HEK293 (cell line): ENCODE data around the gene SLC18A3.

ENCODE experiments used
- CTCF ChIA-PET: fragments of 350-600 bp; formaldehyde crosslinking; extraction: SDS; loops from one replicate; lab custom pipeline; 2021; ENCODE audit warnings: antibody characterized with exemption; lab: Yijun Ruan, JAX
- POLR2A ChIA-PET: fragments of 300-600 bp; formaldehyde crosslinking; extraction: SDS; loops from one replicate; lab custom pipeline; 2020; ENCODE audit warnings: antibody characterized with exemption, inconsistent platforms; lab: Yijun Ruan, JAX
- H3K27ac ChIP-seq: fragments of 200-500 bp; sonication (Bioruptor generic); 2 replicates; pipeline ENCODE4 v1.5.1; 2014; ENCODE audit warnings: low read depth, low read length, control low read depth, inconsistent platforms; ENCODE audit errors: extremely low read depth
- H3K36me3 ChIP-seq, 2 experiments: fragments of 200-500 bp in 1 of 2; sonication (Bioruptor generic) in 1 of 2; 1 replicate in 1 of 2; 2 replicates in 1 of 2; pipeline ENCODE4 v1.5.1; 2014 to 2017; ENCODE audit warnings: inconsistent platforms in 2 of 2, low read length in 2 of 2; ENCODE audit not compliant: control insufficient read depth in 2 of 2, insufficient read depth in 1 of 2
- H3K4me1 ChIP-seq: fragments of 200-500 bp; sonication (Bioruptor generic); 2 replicates; pipeline ENCODE4 v1.5.1; 2014; ENCODE audit warnings: mild to moderate bottlenecking, low read length, inconsistent platforms; ENCODE audit not compliant: control insufficient read depth, insufficient read depth
- H3K4me3 ChIP-seq: 2 replicates; pipeline ENCODE4 v1.5.1; 2011; ENCODE audit warnings: low read depth, mild to moderate bottlenecking, control low read depth, low read length, moderate library complexity
- H3K9me3 ChIP-seq: fragments of 200-500 bp; sonication (Bioruptor generic); 2 replicates; pipeline ENCODE4 v1.5.1; 2014; ENCODE audit warnings: low read depth, low read length, inconsistent platforms; ENCODE audit not compliant: control insufficient read depth, insufficient read depth
- EGR2 ChIP-seq: fragments of 450-650 bp; formaldehyde crosslinking; IDR thresholded peaks from 2 replicates; pipeline ENCODE4 v1.5.1; 2016; ENCODE audit warnings: low read depth, missing biosample characterization, missing genetic modification characterization
- SCRT1 ChIP-seq: fragments of 450-650 bp; formaldehyde crosslinking; IDR thresholded peaks from 2 replicates; pipeline ENCODE4 v1.5.1; 2016; ENCODE audit warnings: missing biosample characterization, missing genetic modification characterization, borderline replicate concordance
- TRIM28 ChIP-seq: IDR thresholded peaks from 2 replicates; pipeline ENCODE4 v1.6.1; 2011; ENCODE audit warnings: low read length, control low read depth, borderline replicate concordance
- YY2 ChIP-seq: fragments of 450-650 bp; formaldehyde crosslinking; IDR thresholded peaks from 2 replicates; pipeline ENCODE4 v1.5.1; 2016; ENCODE audit warnings: missing biosample characterization, missing genetic modification characterization
- ZBTB11 ChIP-seq: fragments of 450-650 bp; formaldehyde crosslinking; conservative IDR thresholded peaks from 2 replicates; pipeline ENCODE4 v1.5.1; 2016; ENCODE audit warnings: low read depth, missing biosample characterization, missing genetic modification characterization
- ZBTB49 ChIP-seq: fragments of 450-650 bp; formaldehyde crosslinking; IDR thresholded peaks from 2 replicates; pipeline ENCODE4 v1.5.1; 2016; ENCODE audit warnings: missing biosample characterization, missing genetic modification characterization, low read depth
- ZBTB8A ChIP-seq: fragments of 450-650 bp; formaldehyde crosslinking; IDR thresholded peaks from 2 replicates; pipeline ENCODE4 v1.5.1; 2016; ENCODE audit warnings: missing biosample characterization, missing genetic modification characterization
- ZFP41 ChIP-seq: fragments of 450-650 bp; formaldehyde crosslinking; IDR thresholded peaks from 2 replicates; pipeline ENCODE4 v1.5.1; 2016; ENCODE audit warnings: missing biosample characterization, missing genetic modification characterization, borderline replicate concordance
- ZIC2 ChIP-seq: fragments of 450-650 bp; formaldehyde crosslinking; IDR thresholded peaks from 2 replicates; pipeline ENCODE4 v1.5.1; 2016; ENCODE audit warnings: missing biosample characterization, missing genetic modification characterization
- ZNF133 ChIP-seq: fragments of 450-650 bp; formaldehyde crosslinking; IDR thresholded peaks from 2 replicates; pipeline ENCODE4 v1.5.1; 2016; ENCODE audit warnings: missing biosample characterization, missing genetic modification characterization
- ZNF140 ChIP-seq: fragments of 450-650 bp; formaldehyde crosslinking; IDR thresholded peaks from 2 replicates; pipeline ENCODE4 v1.5.1; 2016; ENCODE audit warnings: missing biosample characterization, missing genetic modification characterization
- ZNF184 ChIP-seq: fragments of 450-650 bp; IDR thresholded peaks from 2 replicates; pipeline ENCODE4 v1.5.1; 2018; ENCODE audit warnings: missing biosample characterization, mild to moderate bottlenecking, missing genetic modification characterization
- ZNF221 ChIP-seq: fragments of 450-650 bp; formaldehyde crosslinking; IDR thresholded peaks from 2 replicates; pipeline ENCODE4 v1.5.1; 2017; ENCODE audit warnings: missing biosample characterization, missing genetic modification characterization, borderline replicate concordance
- ZNF24 ChIP-seq: fragments of 450-650 bp; formaldehyde crosslinking; IDR thresholded peaks from 2 replicates; pipeline ENCODE4 v1.5.1; 2016; ENCODE audit warnings: missing biosample characterization, missing genetic modification characterization
- ZNF26 ChIP-seq: fragments of 450-650 bp; formaldehyde crosslinking; IDR thresholded peaks from 2 replicates; pipeline ENCODE4 v1.5.1; 2016; ENCODE audit warnings: missing biosample characterization, missing genetic modification characterization
- ZNF266 ChIP-seq: fragments of 450-650 bp; formaldehyde crosslinking; IDR thresholded peaks from 2 replicates; pipeline ENCODE4 v1.5.1; 2016; ENCODE audit warnings: missing biosample characterization, missing genetic modification characterization, low read depth
- ZNF530 ChIP-seq: fragments of 450-650 bp; formaldehyde crosslinking; IDR thresholded peaks from 2 replicates; pipeline ENCODE4 v1.5.1; 2016; ENCODE audit warnings: low read depth, missing biosample characterization, missing genetic modification characterization
- ZNF558 ChIP-seq: fragments of 450-650 bp; formaldehyde crosslinking; IDR thresholded peaks from 2 replicates; pipeline ENCODE4 v1.5.1; 2016; ENCODE audit warnings: missing biosample characterization, missing genetic modification characterization
- ZNF571 ChIP-seq: fragments of 450-650 bp; formaldehyde crosslinking; IDR thresholded peaks from 2 replicates; pipeline ENCODE4 v1.5.0; 2017; ENCODE audit warnings: missing biosample characterization, missing genetic modification characterization
- ZNF610 ChIP-seq: fragments of 450-650 bp; formaldehyde crosslinking; IDR thresholded peaks from 2 replicates; pipeline ENCODE4 v1.5.1; 2016; ENCODE audit warnings: missing biosample characterization, missing genetic modification characterization, borderline replicate concordance
- ZNF621 ChIP-seq: fragments of 450-650 bp; formaldehyde crosslinking; IDR thresholded peaks from 2 replicates; pipeline ENCODE4 v1.5.1; 2017; ENCODE audit warnings: missing biosample characterization, missing genetic modification characterization
- ZNF624 ChIP-seq: fragments of 450-650 bp; formaldehyde crosslinking; IDR thresholded peaks from 2 replicates; pipeline ENCODE4 v1.5.1; 2017; ENCODE audit warnings: missing biosample characterization, missing genetic modification characterization
- ZNF76 ChIP-seq: fragments of 450-650 bp; formaldehyde crosslinking; IDR thresholded peaks from 2 replicates; pipeline ENCODE4; 2016; ENCODE audit warnings: low read depth, missing biosample characterization, missing genetic modification characterization, borderline replicate concordance
- ZNF777 ChIP-seq: fragments of 450-650 bp; formaldehyde crosslinking; IDR thresholded peaks from 2 replicates; pipeline ENCODE4 v1.5.1; 2017; ENCODE audit warnings: missing biosample characterization, missing genetic modification characterization, borderline replicate concordance
- ZNF791 ChIP-seq: fragments of 450-650 bp; formaldehyde crosslinking; IDR thresholded peaks from 2 replicates; pipeline ENCODE4 v1.5.1; 2016; ENCODE audit warnings: missing biosample characterization, missing genetic modification characterization
- ZSCAN18 ChIP-seq: fragments of 450-650 bp; formaldehyde crosslinking; IDR thresholded peaks from 2 replicates; pipeline ENCODE4 v1.5.1; 2016; ENCODE audit warnings: missing biosample characterization, missing genetic modification characterization
- ZSCAN4 ChIP-seq: fragments of 450-650 bp; formaldehyde crosslinking; IDR thresholded peaks from 2 replicates; pipeline ENCODE4 v1.5.1; 2017; ENCODE audit warnings: missing biosample characterization, missing genetic modification characterization

SLC18A3 gene

GRCh38 chr10:49572594-49573114 is 37.5 kb upstream of the SLC18A3 start:
- Histone ChIP-seq H3K9me3 (no peaks in the 10 kb centered on the region), H3K4me3 (no peak overlapping the region)
- CTCF ChIA-PET = no interaction called here
- no peak for TF ChIP-seq ZIC2 (tag by site-specific recombination)
- no peak for TF ChIP-seq YY2
- TF ChIP-seq ZNF24 (tag by site-specific recombination) = no peak
- TF ChIP-seq ZNF76 (tag by site-specific recombination) = no peak
- TF ChIP-seq ZNF777 (tag by site-specific recombination) = no peak
- no peak for TF ChIP-seq ZNF140 (tag by site-specific recombination)
- TF ChIP-seq TRIM28 = no peak
- no peak for TF ChIP-seq ZNF184 (tag by site-specific recombination)
- TF ChIP-seq ZNF26 (tag by site-specific recombination) = no peak
- TF ChIP-seq ZBTB8A (tag by site-specific recombination) = no peak
- TF ChIP-seq ZSCAN18 (tag by site-specific recombination) = no peak
- TF ChIP-seq ZNF610 (tag by site-specific recombination) = no peak
- TF ChIP-seq ZNF266 (tag by site-specific recombination) = no peak
- no peak for TF ChIP-seq ZNF133 (tag by site-specific recombination)
- no peak for TF ChIP-seq ZNF791
- TF ChIP-seq ZNF558 (tag by site-specific recombination) = no peak
- TF ChIP-seq EGR2 (tag by site-specific recombination) = no peak
- TF ChIP-seq ZSCAN4 = no peak
- no peak for TF ChIP-seq ZNF571 (tag by site-specific recombination)
- TF ChIP-seq, all 188 proteins: peak for 0
- no peaks in the 10 kb centered on the region for H3K36me3 ChIP-seq
- no peak overlapping the region for H3K27ac ChIP-seq
- H3K4me1 ChIP-seq = no peaks in the 10 kb centered on the region
- POLR2A ChIA-PET = no interaction called here

GRCh38 chr10:49575489-49576072 is 34.5 kb upstream of the SLC18A3 start:
- H3K27ac ChIP-seq = no peak overlapping the region
- no peak overlapping the region for H3K4me3 ChIP-seq
- H3K9me3 ChIP-seq = no peaks in the 10 kb centered on the region
- no peaks in the 10 kb centered on the region for H3K4me1 ChIP-seq
- H3K36me3 ChIP-seq = no peaks in the 10 kb centered on the region
- CTCF ChIA-PET = no interaction called here
- POLR2A ChIA-PET = no interaction called here
- TF ChIP-seq ZNF221 (tag by site-specific recombination) (no peak), ZNF530 (tag by site-specific recombination) (no peak), SCRT1 (no peak), ZNF624 (tag by site-specific recombination) (no peak), ZNF621 (tag by site-specific recombination) (no peak), ZFP41 (tag by site-specific recombination) (no peak), ZBTB49 (tag by site-specific recombination) (no peak), ZBTB11 (tag by site-specific recombination) (no peak)
